ENCODE data around the gene ADCY4. TPM values are rescaled to one million over a fixed set of nuclear protein-coding genes. Genes with fewer than 3 reads are reported as not detected.
"Not testable (repeated sequence)": the region's sequence is repeated elsewhere in the genome, so short reads cannot be mapped to it uniquely, and the experiment has no call there.

ADCY4 gene
- total RNA-seq, 1 experiment from 2014 or later = 0.40 TPM

DNA sequence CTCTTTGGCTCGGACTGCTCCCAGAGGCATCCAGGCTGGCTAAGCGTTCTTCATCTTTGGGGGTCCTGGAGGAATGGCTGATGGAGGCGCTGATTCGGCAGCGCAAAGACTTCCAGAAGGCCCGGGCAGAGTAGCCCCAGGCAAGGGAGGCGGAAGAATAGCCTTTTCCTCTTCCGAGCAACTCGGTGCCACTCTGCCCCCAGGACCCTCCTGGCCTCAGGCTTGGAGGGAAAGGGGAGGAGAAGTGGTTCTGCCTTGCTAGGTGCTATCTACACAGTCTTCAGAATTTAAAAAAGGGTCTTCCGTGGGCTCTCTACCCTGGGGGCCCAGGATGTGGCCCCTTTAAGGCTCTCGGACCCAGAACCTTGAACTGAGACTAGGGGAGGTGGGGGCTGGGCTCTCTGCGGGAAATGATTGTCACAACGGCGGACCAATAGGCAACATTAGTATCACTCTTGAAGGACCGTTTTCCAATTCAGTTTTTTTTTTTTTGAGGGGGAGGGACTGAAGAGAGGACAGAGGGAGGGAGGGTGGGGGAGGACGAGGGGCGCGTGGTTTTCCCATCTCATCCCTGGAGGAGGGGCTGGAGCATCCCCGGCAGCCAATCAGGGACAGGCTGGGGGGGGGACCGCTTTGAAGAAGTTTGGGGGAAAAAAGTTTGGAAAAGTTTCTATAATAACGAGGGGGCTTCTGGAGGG lies 32.8 kb upstream of the ADCY4 start, which contains the start of gene NFATC4:
TSS of gene NFATC4 (plus strand) at position 671 of the 698 bp plus-strand sequence. CDS start 157 bp downstream, outside the sequence.
- DNase-seq (ENCODE audit: extremely low read depth, low read depth) = peak; percentile 89

DNA sequence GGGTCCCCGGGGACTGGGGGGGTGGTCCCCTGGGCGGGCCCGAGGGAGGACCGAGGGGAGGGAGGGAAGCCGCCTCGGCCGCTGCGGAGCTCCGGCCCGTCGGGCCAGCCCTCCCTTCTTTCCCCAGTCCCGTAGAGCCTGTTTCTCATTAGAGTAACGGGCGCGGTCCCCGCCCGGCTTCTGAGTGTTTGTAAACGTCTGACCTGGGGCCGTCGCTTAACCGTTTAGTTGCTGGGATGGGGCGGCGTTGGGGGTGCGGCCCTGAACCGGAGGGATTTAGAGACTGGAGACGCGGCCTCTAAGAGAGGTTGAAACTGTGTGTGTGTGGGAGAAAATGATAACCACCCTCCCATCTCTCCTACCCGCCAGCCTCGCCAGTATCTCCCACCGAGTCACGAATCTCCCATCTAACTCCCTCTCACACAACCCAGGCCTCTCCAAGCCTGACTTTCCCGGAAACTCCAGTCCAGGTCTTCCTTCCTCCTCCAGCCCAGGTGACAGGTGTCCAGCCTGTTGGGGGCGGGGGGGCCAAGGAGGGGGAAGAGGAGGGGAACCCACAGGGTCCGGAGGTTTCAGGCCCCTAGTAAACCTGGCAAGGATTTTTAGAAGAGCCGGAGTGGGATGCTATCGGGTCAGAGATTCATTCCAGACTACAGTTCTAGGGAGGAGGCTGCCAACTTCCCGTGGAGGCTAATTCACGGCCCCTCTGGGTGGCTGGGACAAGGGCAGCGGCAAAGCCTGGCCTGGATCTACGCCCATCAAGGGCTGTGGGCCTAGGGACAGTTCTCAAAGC lies 32.0 kb upstream of the ADCY4 start:
- peak; percentile 92 for DNase-seq (ENCODE audit: extremely low read depth, low read depth)

DNA sequence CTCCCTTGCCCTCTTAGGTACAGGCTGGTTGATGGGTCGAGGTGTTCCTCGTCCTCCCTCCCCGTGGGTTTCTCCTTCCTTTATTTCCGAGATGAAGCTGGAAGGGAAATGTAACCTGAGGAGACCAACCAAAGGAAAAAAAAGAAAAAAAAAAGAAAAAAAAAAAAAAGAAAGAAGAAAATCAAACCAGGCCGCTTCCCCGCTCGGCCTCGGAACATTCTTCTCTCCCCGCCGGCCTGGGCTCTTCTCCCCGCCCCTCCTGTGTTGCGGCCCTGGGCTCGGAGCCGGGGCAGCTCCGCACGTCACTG lies 31.5 kb upstream of the ADCY4 start:
- no peak for DNase-seq (ENCODE audit: extremely low read depth, low read depth)

DNA sequence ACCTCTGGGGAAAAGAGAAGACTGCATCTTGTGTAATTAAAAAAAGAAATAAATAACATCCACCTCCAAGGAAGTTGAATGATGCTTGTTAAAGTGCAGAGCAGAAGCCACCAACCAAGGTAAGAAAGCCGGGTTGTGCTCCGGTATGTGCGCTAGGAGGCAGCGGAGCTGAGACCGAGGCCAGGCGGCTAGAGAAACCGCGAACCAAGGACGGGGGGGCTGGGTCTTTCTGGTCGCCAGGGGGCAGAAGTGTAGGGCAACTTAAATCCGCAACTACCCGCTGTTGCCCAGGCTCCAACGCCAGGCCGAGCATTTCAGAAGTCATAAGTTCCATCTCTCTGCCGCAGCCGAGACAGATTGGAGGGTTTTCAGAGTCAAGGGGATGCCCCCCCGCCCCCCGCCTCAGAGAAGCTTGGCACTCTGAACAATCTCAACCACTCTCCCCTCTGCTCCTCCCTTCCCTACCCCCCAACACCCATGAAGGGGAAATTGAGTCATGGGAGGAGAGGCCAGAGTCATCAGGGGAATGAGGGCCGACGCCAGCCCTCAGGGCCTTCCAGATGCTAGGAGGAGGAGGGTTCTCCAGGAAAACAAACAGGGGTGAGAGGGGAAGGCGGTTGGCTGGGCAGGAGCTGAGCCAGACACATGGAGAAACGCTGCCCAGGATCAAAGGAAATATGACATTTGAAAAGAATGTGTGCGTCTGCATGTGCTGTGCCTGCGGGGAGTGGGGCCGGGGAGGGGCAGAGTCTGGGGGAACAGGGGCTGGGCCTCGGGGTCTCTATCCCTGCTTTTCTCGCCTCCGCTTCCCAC lies 30.9 kb upstream of the ADCY4 start:
- DNase-seq (ENCODE audit: extremely low read depth, low read depth) = peak; percentile 89

GRCh38 chr14:24364841-24365240 lies 30.0 kb upstream of the ADCY4 start:
- no peak for DNase-seq (ENCODE audit: extremely low read depth, low read depth)

- DNase-seq (ENCODE audit: extremely low read depth, low read depth) = no peak
These were observed 28.5 kb upstream of the ADCY4 start for GRCh38 chr14:24363401-24363800.

DNA sequence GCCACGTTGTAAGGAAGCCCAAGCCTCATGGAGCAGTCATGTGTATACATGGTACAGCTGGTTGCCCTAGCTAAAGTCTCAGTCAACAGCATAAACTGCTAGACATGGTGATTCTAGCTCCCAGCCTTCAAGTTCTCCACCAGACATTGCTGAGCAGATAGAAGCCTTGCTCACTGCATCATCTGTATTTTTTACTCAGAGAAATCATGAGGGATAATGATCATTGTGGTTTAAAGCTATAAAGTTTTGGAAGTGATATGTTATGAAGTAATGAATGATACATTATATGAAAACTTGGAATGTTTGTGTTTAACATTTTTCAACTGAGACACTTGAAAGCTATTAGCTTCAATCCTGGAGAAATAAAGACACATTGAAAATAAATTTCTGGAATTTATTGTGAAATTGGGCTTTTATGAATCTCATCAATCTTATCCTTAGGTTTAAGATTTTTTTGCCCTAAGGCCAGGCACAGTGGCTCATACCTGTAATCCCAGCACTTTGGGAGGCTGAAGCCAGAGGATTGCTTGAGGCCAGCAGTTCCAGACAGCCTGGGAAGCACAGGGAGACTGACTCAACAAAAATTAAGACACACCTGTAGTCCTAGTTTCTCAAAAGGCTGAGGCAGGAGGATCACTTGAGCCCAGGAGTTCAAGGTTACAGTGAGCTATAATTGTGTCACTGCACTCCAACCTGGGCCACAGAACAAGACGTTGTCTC lies 27.5 kb upstream of the ADCY4 start:
- DNase-seq (ENCODE audit: extremely low read depth, low read depth) = no peak

DNA sequence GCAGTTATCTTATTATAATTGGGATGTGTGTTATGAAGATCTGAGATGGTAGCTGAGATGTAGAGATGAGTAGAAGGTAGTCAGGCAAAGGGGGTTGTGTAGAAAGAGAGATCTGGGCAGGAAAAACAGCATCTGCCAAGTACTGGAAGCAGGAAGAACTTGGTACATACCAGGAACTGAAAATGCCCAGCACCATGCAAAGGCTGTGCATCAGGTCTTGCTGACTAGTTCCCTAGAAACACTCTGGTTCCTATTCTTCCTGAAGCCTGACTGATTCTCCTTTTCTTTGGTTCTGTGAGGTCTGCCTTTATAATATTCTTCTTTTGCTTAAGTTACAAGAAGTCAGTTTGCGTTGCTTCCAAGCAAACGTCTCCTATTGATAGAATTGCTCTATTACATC lies 26.5 kb upstream of the ADCY4 start:
- DNase-seq (ENCODE audit: extremely low read depth, low read depth) = no peak

- DNase-seq (ENCODE audit: extremely low read depth, low read depth) = no peak
These were observed 25.4 kb upstream of the ADCY4 start for GRCh38 chr14:24360281-24360680.

DNA sequence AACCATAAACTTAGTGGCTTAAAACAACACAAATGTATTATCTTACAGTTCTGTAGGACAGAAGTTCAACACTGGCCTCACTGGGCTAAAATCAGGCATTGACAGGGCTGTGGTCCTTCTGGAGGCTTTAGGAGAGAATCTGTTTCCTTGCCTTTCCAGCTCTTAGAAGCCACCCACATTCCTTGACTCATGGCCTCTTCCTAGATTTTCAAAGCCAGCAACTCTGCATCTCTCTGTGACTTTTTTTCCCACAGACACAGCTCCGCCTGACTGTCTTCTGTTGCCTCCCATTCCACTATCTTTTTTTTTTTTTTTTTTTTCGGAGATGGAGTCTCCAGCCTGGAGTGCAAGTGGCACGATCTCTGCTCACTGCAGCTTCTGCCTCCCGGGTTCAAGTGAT lies 21.3 kb upstream of the ADCY4 start:
- DNase-seq (ENCODE audit: extremely low read depth, low read depth) = no peak

DNA sequence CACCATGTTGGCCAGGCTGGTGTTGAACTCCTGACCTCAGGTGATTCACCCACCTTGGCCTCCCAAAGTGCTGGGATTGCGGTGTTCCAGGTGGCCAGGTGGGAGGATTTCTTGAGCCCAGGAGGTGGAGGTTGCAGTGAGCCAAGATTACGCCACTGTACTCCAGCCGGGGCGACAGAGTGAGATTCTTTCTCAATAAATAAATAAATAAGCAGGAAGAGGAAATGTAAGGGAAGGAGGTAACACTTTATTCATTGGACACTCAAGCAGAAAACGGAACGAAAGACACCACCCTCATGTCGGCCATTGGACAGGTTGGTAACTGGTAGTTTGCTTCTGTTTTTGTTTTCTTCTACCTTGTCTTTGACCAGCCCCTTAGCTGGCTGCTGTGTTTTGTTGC lies 20.1 kb upstream of the ADCY4 start:
- no peak for DNase-seq (ENCODE audit: extremely low read depth, low read depth)

DNA sequence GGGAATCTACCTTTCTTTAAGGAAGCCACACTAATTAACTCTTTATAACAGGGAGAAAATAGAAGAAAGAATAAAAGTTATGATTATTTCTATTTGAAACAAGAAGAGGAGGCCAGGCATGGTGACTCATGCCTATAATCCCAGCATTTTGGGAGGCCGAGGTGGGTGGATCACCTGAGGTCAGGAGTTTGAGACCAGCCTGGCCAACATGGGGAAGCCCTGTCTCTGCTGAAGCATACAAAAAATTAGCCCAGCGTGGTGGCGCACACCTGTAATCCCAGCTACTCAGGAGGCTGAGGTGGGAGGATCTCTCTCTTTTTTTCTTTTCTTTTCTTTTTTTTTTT lies 19.6 kb upstream of the ADCY4 start:
- not testable (repeated sequence) for DNase-seq (ENCODE audit: extremely low read depth, low read depth)

DNA sequence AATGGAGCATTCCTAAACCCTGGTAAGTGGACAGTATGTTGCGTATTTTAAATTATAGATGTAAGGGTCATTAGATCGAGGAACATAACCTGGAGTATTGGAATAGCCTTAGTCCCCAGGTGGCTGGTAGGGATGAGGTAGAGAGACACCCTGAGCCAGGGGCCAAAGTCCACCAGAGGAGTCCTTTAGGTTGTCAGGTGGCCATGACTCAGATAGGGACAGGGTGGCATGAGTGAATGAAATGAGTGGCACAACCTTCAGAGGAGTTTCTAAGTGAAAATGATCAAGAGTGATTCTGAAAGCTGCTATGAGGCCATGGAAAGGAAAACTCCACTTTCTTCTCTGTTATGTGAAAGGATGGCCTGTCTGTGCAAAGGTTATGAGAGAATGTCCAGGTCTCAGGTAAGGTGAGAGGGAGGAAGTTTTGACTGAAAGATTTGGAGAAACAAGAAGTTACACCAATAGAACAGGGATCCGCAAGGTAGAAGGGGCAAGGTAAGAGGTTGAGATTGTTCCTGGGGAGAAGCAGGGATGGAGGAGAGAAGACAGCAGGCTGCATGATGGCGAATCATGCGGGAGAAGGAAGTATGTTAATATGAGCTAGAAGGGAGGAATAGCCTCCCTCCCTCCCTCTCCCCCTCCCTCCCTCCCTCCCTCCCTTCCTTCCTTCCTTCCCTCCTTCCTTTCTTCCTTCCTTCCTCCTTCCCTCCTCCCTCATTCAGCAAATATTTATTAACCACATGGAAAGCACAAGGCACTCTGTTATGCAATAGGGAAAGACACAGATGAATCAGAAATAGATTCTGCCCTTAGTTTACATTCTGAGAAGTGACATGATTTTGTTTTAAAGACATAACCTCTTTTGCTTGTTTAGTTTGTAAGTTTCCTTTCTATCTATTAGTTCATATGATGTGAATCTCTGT lies 18.9 kb upstream of the ADCY4 start:
- DNase-seq (ENCODE audit: extremely low read depth, low read depth) = no peak

- no peak for DNase-seq (ENCODE audit: extremely low read depth, low read depth)
These were observed 16.6 kb upstream of the ADCY4 start for GRCh38 chr14:24351517-24351916.

- no peak for DNase-seq (ENCODE audit: extremely low read depth, low read depth)
These were observed 14.9 kb upstream of the ADCY4 start for GRCh38 chr14:24349742-24350141.

- no peak for DNase-seq (ENCODE audit: extremely low read depth, low read depth)
These were observed 13.3 kb upstream of the ADCY4 start for GRCh38 chr14:24348186-24348585.

DNA sequence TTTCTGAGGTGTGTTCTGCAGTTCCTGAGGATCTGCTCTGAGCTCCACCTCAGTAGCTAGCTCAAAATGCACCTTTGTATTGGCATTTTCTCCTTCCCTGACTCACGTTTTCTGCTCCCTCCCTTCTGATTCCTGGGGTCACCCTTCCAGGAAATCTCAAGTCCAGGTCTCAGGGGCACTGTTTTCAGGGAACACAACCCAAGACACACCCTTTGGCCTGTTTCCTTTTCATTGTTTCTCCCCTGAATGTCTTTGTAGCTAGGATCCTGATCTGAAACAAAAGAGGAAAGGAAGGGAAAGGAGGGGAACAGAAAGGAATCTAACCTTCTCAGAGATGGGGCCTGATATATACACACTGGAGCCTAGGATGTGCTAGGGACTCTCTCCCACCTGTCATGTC lies 12.3 kb upstream of the ADCY4 start:
- DNase-seq (ENCODE audit: extremely low read depth, low read depth) = no peak

DNA sequence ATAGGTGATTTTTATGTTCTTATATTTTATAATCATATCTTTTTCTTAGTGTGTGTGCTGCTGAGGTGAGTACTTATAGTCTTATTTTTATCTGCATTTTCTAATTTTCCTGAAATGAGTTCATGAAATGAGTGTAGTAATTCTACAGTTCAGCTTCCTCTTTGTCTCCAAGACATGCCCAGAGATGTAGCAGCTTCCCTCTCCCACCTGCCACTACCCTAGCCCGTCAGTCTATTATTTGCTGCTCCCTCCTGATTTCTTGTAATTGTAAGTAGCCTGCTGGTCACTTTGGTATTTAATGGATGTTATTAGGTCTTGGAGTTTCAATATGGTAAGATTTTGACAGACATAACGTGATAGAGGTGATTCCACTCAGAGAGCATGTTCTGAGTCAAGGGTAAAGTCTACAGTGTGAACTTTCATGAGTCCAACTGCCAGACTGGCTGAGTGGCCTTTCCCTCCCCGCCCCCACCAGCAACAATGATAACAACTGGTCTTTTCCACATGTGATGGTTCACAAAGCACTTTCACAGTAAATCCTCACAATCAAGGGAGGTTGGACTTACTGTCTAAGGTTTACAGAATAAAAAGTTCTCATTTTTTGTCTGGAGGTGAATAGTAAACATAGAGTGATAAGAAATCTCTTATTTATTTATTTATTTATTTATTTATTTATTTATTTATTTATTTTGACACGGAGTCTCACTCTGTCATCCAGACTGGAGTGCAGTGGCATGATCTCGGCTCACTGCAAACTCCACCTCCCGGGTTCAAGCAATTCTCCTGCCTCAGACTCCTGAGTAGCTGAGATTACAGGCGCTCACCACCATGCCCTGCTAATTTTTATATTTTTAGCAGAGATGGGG lies 9.2 kb upstream of the ADCY4 start:
- DNase-seq (ENCODE audit: extremely low read depth, low read depth) = no peak

DNA sequence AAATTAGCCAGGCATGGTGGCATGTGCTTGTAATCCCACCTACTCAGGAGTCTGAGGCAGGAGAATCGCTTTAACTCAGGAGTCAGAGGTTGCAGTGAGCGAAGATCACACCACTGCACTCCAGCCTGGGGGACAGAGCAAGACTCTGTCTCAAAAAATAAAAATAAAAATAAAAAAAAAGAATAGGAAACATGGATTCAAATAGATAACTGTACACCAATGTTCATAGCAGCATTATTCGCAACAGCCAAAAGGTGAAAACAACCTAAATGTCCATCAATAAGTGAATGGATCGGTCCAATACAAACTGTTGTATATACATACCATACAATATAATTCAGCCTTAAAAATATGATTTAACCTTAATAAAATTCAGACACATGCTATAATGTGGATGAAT lies 8.0 kb upstream of the ADCY4 start:
- DNase-seq (ENCODE audit: extremely low read depth, low read depth) = no peak
